NCI-H460 (cell line): ENCODE data around the gene SMARCA2. TPM values are rescaled to one million over a fixed set of nuclear protein-coding genes. Genes with fewer than 3 reads are reported as not detected.

ENCODE experiments used
- DNase-seq: peaks from one replicate; pipeline ENCODE4 v3.0.0-alpha.2; 2016; ENCODE audit warnings: low read depth; ENCODE audit errors: extremely low read depth
- small RNA-seq, 2 experiments: library from RNA; depleted of rRNA; stranded (forward); fragments of <200 nt; gene quantifications; one replicate each; pipeline ENCODE3, GENCODE V24; 2014
- total RNA-seq: library from RNA; depleted of rRNA; stranded (reverse); fragments of >200 nt; shearing (Covaris generic); gene quantifications from 2 replicates; pipeline ENCODE4 v1.2.3, GENCODE V29; 2014

SMARCA2 gene
- total RNA-seq, 1 experiment from 2014 or later = 28.5 TPM

DNA sequence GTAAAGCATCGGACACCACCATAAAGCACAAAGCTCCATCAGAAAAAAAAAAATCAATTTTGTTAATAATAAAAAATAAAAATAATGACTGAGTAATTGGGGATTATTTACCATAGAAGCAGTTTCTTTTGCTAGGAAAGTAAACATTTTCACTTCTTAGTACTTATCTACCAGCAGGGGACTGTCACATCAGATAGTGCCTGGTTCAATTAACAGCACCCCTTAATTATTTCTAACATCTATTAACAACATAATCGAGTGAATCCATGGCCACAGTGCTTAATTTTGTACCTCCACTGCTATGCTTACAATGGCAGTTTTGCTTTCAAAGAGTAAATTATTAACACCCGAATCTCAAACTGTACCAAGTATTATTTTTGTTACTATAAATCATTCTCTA, 221.7 kb downstream of the SMARCA2 start:
- DNase-seq = no peak

DNA sequence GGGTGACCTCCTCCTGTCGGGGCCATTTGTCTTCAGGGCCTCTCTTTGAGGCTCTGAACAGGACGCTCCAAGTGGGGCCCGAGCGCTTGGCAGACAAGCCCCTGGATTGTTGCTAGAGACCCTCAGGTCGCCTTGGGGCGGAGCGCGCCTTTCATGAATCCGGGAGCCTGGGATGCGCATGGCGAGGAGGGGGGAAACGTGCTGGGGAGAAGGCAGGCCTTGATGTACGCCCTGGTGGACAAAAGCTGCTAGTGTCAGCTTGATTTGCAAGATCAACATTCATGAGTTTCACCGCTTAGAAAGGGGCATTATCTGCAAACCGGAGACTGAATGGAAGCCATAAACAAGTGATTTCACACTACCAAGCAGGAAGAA, 226.3 kb downstream of the SMARCA2 start:
- no peak for DNase-seq

DNA sequence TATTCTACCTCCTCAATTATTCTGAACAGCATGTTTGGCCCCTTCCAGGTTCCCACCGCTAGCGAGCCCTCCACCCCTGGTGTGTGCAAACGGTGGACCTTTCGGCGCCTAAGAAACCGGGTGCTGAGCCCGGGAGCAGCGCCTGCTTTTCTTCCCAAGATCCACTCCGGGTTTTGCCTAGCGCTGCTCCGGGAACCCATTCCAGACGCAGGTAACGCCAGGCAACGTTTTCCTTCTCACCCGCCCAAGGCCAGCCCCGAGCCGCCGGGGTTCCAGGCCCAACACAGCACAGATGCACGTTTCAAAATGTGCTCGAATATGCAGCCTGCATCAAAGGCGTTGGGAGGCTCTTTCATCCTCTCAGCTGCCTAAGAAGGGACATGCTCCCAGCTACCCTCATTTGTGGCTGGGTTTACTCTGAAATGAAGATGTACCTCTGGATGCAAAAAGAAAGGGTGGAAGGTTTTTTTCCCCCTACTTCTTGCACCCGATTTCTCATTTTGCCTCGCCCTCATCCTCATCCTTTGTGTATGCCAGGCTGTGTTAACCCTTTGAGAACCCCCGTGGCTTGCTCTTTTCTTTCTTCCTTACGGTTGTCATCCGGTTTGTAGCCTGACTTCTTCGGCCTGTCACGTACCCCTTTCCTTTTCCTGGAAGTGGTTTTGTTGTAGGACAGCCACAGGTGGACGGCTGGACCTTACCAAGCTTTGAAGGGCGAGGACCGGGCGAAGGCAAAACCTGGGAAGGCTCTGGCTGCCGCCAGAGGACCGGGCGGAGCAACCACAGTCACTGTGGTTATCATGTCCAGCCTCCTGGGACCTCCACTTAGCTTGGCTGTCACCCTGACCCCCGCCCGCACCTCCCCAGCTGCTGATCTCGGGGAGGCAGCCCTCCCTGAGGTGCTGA, 226.9 kb downstream of the SMARCA2 start:
- DNase-seq = peak; percentile 60

DNA sequence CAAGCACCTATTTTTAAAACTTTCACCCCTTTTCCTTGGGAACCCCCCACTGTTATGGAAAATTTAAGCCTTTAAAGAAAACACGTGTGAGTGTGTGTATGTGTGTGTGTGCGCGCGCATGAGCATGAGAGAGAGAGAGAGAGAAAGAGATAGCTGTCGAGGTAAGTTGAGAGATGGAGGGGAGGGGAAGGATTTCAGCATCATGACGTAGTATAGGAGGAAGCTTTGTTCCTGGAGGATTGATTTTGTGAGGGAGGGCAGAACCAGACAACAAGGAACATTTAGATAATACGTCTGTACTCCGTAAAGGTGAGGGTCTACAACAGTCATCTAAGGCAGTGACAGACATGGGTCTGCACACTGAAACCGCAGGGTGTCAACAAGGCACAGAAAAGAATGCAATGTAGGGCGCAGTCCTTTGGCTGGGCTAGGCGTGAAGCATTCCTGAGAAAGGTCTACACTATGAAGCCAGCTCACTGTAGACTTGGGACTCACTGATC, 227.7 kb downstream of the SMARCA2 start:
- DNase-seq = no peak

Small RNAs within 50 kb of the gene (small RNA-seq; reads per million reads assigned to genes)
- gene RN7SL592P (0 reads per million in 2 experiments), gene RNU2-25P (1.2 to 4.6 reads per million in 2 experiments)
